K562 (cell line): ENCODE data around the gene YKT6. TPM values are rescaled to one million over a fixed set of nuclear protein-coding genes. Genes with fewer than 3 reads are reported as not detected.
A peak's percentile ranks its signal among the peaks of the same experiment; 100 is the strongest.

Source experiments
- ATAC-seq: fragments of 200-7000 bp; cut with Tn5 transposase; 3 replicates; pipeline ENCODE4 v1.9.1; 2020; ENCODE audit warnings: moderate library complexity
- BruUV-seq: library from RNA; stranded (reverse); fragments of 400-500 nt; replicated peaks from 2 replicates; lab custom pipeline; 2021; lab: Mats Ljungman, UMichigan
- CTCF ChIA-PET: fragments of 300-600 bp; formaldehyde crosslinking; extraction: SDS; loops from one replicate; lab custom pipeline; 2021; ENCODE audit warnings: low intra/inter-chr PET ratio; lab: Yijun Ruan, JAX
- POLR2A ChIA-PET: fragments of 300-600, 350-650 bp; sonication (Branson Sonifier 250); formaldehyde crosslinking; extraction: SDS; loops from one replicate; lab custom pipeline; 2021; ENCODE audit warnings: antibody characterized with exemption, inconsistent platforms; lab: Yijun Ruan, JAX
- DNase-seq, 4 experiments: peaks; one replicate each; pipeline versions ENCODE4 v3.0.0 to v3.0.0-alpha.2; 2011 to 2018; ENCODE audit warnings: low spot score in 3 of 4, mixed read lengths in 3 of 4; ENCODE audit errors: extremely low read depth in 1 of 4
- FAIRE-seq: peaks from 2 replicates; lab custom pipeline; 2011; peaks lifted over from hg19 to GRCh38; lab: Jason Lieb, UNC
- H2AFZ ChIP-seq: 2 replicates; pipeline ENCODE4 v1.6.0; 2011; ENCODE audit warnings: low read depth, low read length, control low read depth, inconsistent platforms
- H3K27ac ChIP-seq: fragments of 200-600 bp; 3 replicates; pipeline ENCODE4 v1.8.0; 2011; ENCODE audit warnings: low read depth, mild to moderate bottlenecking, control low read depth, inconsistent platforms, low read length, moderate library complexity, mixed read lengths; ENCODE audit errors: extremely low read depth
- H3K27me3 ChIP-seq, 2 experiments: fragments of 300-600 bp in 1 of 2; 2 replicates in 1 of 2; 3 replicates in 1 of 2; pipeline versions ENCODE4 v1.6.0 to v1.8.0; 2011; ENCODE audit warnings: inconsistent platforms in 2 of 2, low read length in 2 of 2, mild to moderate bottlenecking in 1 of 2, mixed read lengths in 1 of 2, moderate library complexity in 1 of 2; ENCODE audit not compliant: control insufficient read depth in 2 of 2, insufficient read depth in 2 of 2
- H3K36me3 ChIP-seq: fragments of 300-600 bp; 3 replicates; pipeline ENCODE4 v1.8.0; 2011; ENCODE audit warnings: mild to moderate bottlenecking, low read length, inconsistent platforms; ENCODE audit not compliant: control insufficient read depth, insufficient read depth
- H3K4me1 ChIP-seq, 2 experiments: fragments of 200-600 bp in 1 of 2; replicated peaks in 1 of 2; 2 replicates in 1 of 2; 3 replicates in 1 of 2; pipeline versions ENCODE4 v1.5.1 to v1.8.0; 2011; ENCODE audit warnings: inconsistent platforms in 2 of 2, low read length in 2 of 2, mild to moderate bottlenecking in 1 of 2, mixed read lengths in 1 of 2, moderate library complexity in 1 of 2; ENCODE audit not compliant: control insufficient read depth in 2 of 2, insufficient read depth in 2 of 2
- H3K4me2 ChIP-seq: 2 replicates; pipeline ENCODE4 v1.6.1; 2011; ENCODE audit warnings: low read length, control low read depth, inconsistent platforms, mixed read lengths; ENCODE audit not compliant: insufficient read depth
- H3K4me3 ChIP-seq: fragments of 200-600 bp; sonication (generic), shearing (Covaris generic); 2 replicates; pipeline ENCODE4 v1.5.1; 2016; ENCODE audit warnings: control low read depth, inconsistent platforms
- H3K79me2 ChIP-seq: fragments of 200-600 bp; 3 replicates; pipeline ENCODE4 v1.8.0; 2011; ENCODE audit warnings: low read length, inconsistent platforms; ENCODE audit not compliant: control insufficient read depth, insufficient read depth
- H3K9ac ChIP-seq, 2 experiments: 2 replicates each; pipeline versions ENCODE4 v1.6.0 to v1.6.1; 2011; ENCODE audit warnings: low read depth in 2 of 2, low read length in 2 of 2, control low read depth in 1 of 2, inconsistent platforms in 1 of 2, mild to moderate bottlenecking in 1 of 2, mixed read lengths in 1 of 2; ENCODE audit not compliant: insufficient read depth in 1 of 2
- H3K9me1 ChIP-seq: one replicate; pipeline ENCODE4 v1.6.0; 2011; ENCODE audit warnings: inconsistent platforms, mild to moderate bottlenecking, low read length, moderate library complexity; ENCODE audit not compliant: control insufficient read depth, insufficient read depth
- H3K9me3 ChIP-seq: replicated peaks from 2 replicates; pipeline ENCODE4 v1.5.1; 2011; ENCODE audit warnings: low read depth, low read length, inconsistent platforms; ENCODE audit not compliant: control insufficient read depth, insufficient read depth
- H4K20me1 ChIP-seq: replicated peaks from 2 replicates; pipeline ENCODE4 v1.6.1; 2011; ENCODE audit warnings: low read length, inconsistent platforms, mixed read lengths; ENCODE audit not compliant: control insufficient read depth, insufficient read depth
- CEBPB ChIP-seq: fragments of 450-650 bp; IDR thresholded peaks from 2 replicates; pipeline ENCODE4 v1.6.1; 2016; ENCODE audit warnings: missing genetic modification characterization, missing compliant biosample characterization
- DIDO1 ChIP-seq: fragments of 450-650 bp; IDR thresholded peaks from 2 replicates; pipeline ENCODE4 v1.6.1; 2016; ENCODE audit warnings: low read depth, missing biosample characterization, missing genetic modification characterization
- ETV1 ChIP-seq: fragments of 450-650 bp; conservative IDR thresholded peaks from 2 replicates; pipeline ENCODE4 v1.6.1; 2016; ENCODE audit warnings: missing genetic modification characterization, control low read depth, low read depth, missing compliant biosample characterization
- HCFC1 ChIP-seq: IDR thresholded peaks from 2 replicates; pipeline ENCODE4 v1.6.1; 2012; ENCODE audit warnings: low read depth, low read length, improper control_type of control experiment
- HMG20A ChIP-seq: fragments of 450-650 bp; formaldehyde crosslinking; conservative IDR thresholded peaks from 2 replicates; pipeline ENCODE4 v1.4.0; 2020; ENCODE audit warnings: mild to moderate bottlenecking, mixed read lengths
- KLF13 ChIP-seq: fragments of 450-650 bp; IDR thresholded peaks from 2 replicates; pipeline ENCODE4 v1.6.1; 2016; ENCODE audit warnings: missing genetic modification characterization, low read depth, mild to moderate bottlenecking, missing compliant biosample characterization, moderate library complexity, borderline replicate concordance
- MTA1 ChIP-seq: fragments of 450-650 bp; IDR thresholded peaks from 2 replicates; pipeline ENCODE4 v1.6.1; 2017; ENCODE audit warnings: borderline replicate concordance
- NEUROD1 ChIP-seq: fragments of 150-350 bp; IDR thresholded peaks from 2 replicates; pipeline ENCODE4 v1.6.1; 2014; ENCODE audit warnings: borderline replicate concordance, low read length, low read depth; ENCODE audit not compliant: partially characterized antibody
- POLR2A ChIP-seq: fragments of 450-650 bp; conservative IDR thresholded peaks from 2 replicates; pipeline ENCODE4 v1.6.1; 2016
- SMAD3 ChIP-seq: fragments of 450-650 bp; formaldehyde crosslinking; conservative IDR thresholded peaks from 2 replicates; pipeline ENCODE4 v1.4.0; 2020; ENCODE audit warnings: mild to moderate bottlenecking
- SNIP1 ChIP-seq: fragments of 450-650 bp; IDR thresholded peaks from 2 replicates; pipeline ENCODE4 v1.7.1; 2017; ENCODE audit warnings: low read depth, mild to moderate bottlenecking
- SP2 ChIP-seq: IDR thresholded peaks from 2 replicates; pipeline ENCODE4 v1.6.1; 2011; ENCODE audit warnings: mild to moderate bottlenecking, low read depth, low read length, moderate library complexity; ENCODE audit not compliant: poor library complexity, severe bottlenecking; ENCODE audit errors: extremely low read depth
- ZBTB17 ChIP-seq: fragments of 450-650 bp; formaldehyde crosslinking; IDR thresholded peaks from 2 replicates; pipeline ENCODE4 v1.4.0; 2020; ENCODE audit warnings: mild to moderate bottlenecking
- ZC3H8 ChIP-seq: fragments of 450-650 bp; IDR thresholded peaks from 2 replicates; pipeline ENCODE4 v1.6.1; 2017
- ZKSCAN3 ChIP-seq: fragments of 250-450 bp; sonication (Bioruptor Pico); IDR thresholded peaks from 2 replicates; pipeline ENCODE4 v1.4.0; 2020
- ZNF175 ChIP-seq: fragments of 200-800 bp; sonication (Bioruptor generic); IDR thresholded peaks from 2 replicates; pipeline ENCODE4 v1.6.1; 2016; ENCODE audit warnings: low read depth, mild to moderate bottlenecking, missing genetic modification characterization, missing compliant biosample characterization
- ZNF217 ChIP-seq: sonication (generic); formaldehyde crosslinking; IDR thresholded peaks from 2 replicates; pipeline ENCODE4 v1.8.0; 2022; ENCODE audit warnings: mild to moderate bottlenecking, missing genetic modification reagents
- ZNF551 ChIP-seq: fragments of 250-450 bp; sonication (Bioruptor Pico); IDR thresholded peaks from 2 replicates; pipeline ENCODE4 v1.5.0; 2021; ENCODE audit warnings: mild to moderate bottlenecking, moderate library complexity
- ZNF785 ChIP-seq: fragments of 250-450 bp; sonication (Bioruptor Pico); IDR thresholded peaks from 2 replicates; pipeline ENCODE4 v1.4.0; 2020; ENCODE audit warnings: mild to moderate bottlenecking
- WGBS: fragments of 100-300 bp; shearing (Covaris generic); methylation state at CpG from one replicate; pipeline ENCODE4 v1.1.6; 2016; ENCODE audit warnings: low coverage, mixed read lengths; ENCODE audit not compliant: insufficient coverage; ENCODE audit errors: missing lambda C conversion rate; 5-methylcytosine and 5-hydroxymethylcytosine counted together
- in situ Hi-C: fragments of 300-500 bp; cut with MboI; formaldehyde crosslinking; loops from 4 replicates; pipeline ENCODE4 v1.15.0; 2018; ENCODE audit warnings: inconsistent platforms, mixed read lengths
- intact Hi-C: fragments of 100-400 bp; cut with micrococcal nuclease; formaldehyde crosslinking; loops from 2 replicates; pipeline ENCODE4 v1.14.2; 2022
- polyA plus RNA-seq, 8 experiments: library from polyadenylated mRNA; depleted of rRNA in 4 of 8; stranded (reverse) in 5 of 8; unstranded in 3 of 8; fragments of >200 nt; fragmentation: Nextera tagmentation in 2 of 8; fragmentation: Illumina TruSeq in 1 of 8; extraction: Ambion mirVana in 2 of 8; extraction: Trizol in 1 of 8; gene quantifications; 2 replicates each; pipeline versions ENCODE4 v1.2.1 to v1.2.3, GENCODE V29; 2011 to 2014; ENCODE audit warnings: inconsistent platforms in 1 of 8, missing spikeins in 1 of 8
- total RNA-seq, 7 experiments: library from RNA; depleted of rRNA in 6 of 7; stranded (reverse); fragments of >200 nt in 6 of 7; fragmentation: Illumina TruSeq in 2 of 7; extraction: Trizol in 2 of 7; gene quantifications; 2 replicates each; pipeline versions ENCODE4 v1.2.1 to v1.2.3, GENCODE V29; 2011 to 2021; ENCODE audit warnings: low replicate concordance in 1 of 7
- TF ChIP-seq, protein P1 (sequence below): fragments of 450-650 bp; formaldehyde crosslinking; IDR thresholded peaks from 2 replicates; pipeline ENCODE4 v1.4.0; 2020; ENCODE audit warnings: mild to moderate bottlenecking, mixed read lengths
- TF ChIP-seq, protein P2 (sequence below): sonication (generic); IDR thresholded peaks from 2 replicates; pipeline ENCODE4 v1.6.1; 2016
- TF ChIP-seq, protein P3 (sequence below): fragments of 450-650 bp; IDR thresholded peaks from 2 replicates; pipeline ENCODE4 v1.6.1; 2014; ENCODE audit warnings: low read depth, mild to moderate bottlenecking, moderate library complexity, borderline replicate concordance

The YKT6 gene
- total and polyA plus RNA-seq, 9 of the 15 experiments (the other 6 are each of a cell fraction or from before 2014, with no cell fraction given) = 1.6 to 90.6 (median 75.1) TPM

DNA sequence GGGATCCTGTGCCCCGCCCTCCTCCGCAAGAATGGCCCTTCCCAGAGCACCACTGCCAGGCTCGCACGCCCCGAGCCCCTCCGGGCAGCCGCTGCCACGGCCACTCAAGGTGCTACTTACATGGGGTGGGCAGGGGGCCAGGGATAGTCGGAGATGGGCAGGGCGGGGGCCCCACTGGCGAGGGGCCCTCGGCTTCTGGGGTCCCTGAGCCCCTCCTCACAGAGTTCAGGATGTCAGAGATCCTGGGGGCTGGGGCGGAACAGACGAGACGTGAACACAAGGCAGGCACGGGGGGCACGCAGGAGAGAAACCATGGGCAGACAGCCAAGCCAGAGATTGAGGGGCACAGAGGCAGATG, 25.6 kb downstream of the YKT6 start (continued):
- TF ChIP-seq ZNF551 (no peak), SMAD3 (CRISPR knock-in tag) (no peak), ZNF785 (CRISPR knock-in tag) (no peak), SP2 (no peak), MTA1 (no peak), POLR2A (no peak), ETV1 (tag) (no peak), ZKSCAN3 (CRISPR knock-in tag) (no peak), ZC3H8 (no peak), HMG20A (no peak)
- TF ChIP-seq, protein P1, sequence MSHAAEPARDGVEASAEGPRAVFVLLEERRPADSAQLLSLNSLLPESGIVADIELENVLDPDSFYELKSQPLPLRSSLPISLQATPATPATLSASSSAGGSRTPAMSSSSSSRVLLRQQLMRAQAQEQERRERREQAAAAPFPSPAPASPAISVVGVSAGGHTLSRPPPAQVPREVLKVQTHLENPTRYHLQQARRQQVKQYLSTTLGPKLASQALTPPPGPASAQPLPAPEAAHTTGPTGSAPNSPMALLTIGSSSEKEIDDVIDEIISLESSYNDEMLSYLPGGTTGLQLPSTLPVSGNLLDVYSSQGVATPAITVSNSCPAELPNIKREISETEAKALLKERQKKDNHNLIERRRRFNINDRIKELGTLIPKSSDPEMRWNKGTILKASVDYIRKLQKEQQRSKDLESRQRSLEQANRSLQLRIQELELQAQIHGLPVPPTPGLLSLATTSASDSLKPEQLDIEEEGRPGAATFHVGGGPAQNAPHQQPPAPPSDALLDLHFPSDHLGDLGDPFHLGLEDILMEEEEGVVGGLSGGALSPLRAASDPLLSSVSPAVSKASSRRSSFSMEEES (CRISPR knock-in tag) = no peak

DNA sequence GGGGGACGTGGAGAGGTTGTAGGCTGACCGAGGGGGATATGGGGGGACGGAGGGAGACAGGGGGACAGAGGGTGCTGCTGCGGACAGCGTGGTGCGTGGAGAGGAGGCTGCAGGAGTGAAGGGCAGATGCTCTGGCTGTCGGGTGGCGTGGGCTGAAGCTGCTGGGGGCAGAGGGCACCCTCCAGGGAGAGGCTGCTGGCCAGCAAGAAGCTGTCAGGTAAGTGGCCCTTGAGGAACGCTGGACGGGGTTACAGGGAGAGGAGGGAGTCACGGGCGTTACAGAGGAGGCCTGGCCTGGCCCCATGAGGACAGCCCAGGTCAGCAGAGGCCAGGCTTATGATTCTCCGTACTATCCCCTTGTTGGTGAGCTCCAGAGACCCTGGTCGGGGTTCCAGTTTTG, 27.1 kb downstream of the YKT6 start:
- Histone ChIP-seq H3K36me3 (no peaks in the 10 kb centered on the region), H3K4me1 (peaks cover 0 to 44% of the 10 kb centered on the region in 2 experiments; a peak in 2 of 5 replicates), H3K4me2 (no peak overlapping the region), H3K9me3 (no peaks in the 10 kb centered on the region), H3K9me1 (no peaks in the 10 kb centered on the region), H3K27ac (no peak overlapping the region), H4K20me1 (peaks cover 4% of the 10 kb centered on the region; the same call in 1 of the 2 replicates), H2AFZ (no peak overlapping the region), H3K79me2 (no peaks in the 10 kb centered on the region), H3K27me3 (peaks cover 20 to 77% of the 10 kb centered on the region in 2 experiments; a peak in 4 of 5 replicates), H3K9ac (no peak overlapping the region), H3K4me3 (no peak overlapping the region)
- in situ Hi-C loops = no loop called here
- ATAC-seq (peak; percentile 12), DNase-seq (no peak), FAIRE-seq (no peak)
- BruUV-seq = no TSS peak
- intact Hi-C loops = no loop called here
- CTCF ChIA-PET = no interaction called here
- 0% methylated on average over 7 of the region's 14 CpGs for WGBS
- POLR2A ChIA-PET = interaction anchor here (1.4 to 1.6 kb wide), 2 partner anchors 9 to 50 kb away, joined by 3 to 5 read pairs; no protein-coding TSS in a partner anchor
- TF ChIP-seq, protein P2, sequence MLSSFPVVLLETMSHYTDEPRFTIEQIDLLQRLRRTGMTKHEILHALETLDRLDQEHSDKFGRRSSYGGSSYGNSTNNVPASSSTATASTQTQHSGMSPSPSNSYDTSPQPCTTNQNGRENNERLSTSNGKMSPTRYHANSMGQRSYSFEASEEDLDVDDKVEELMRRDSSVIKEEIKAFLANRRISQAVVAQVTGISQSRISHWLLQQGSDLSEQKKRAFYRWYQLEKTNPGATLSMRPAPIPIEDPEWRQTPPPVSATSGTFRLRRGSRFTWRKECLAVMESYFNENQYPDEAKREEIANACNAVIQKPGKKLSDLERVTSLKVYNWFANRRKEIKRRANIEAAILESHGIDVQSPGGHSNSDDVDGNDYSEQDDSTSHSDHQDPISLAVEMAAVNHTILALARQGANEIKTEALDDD = no peak
- TF ChIP-seq ZBTB17 (CRISPR knock-in tag) (no peak), NEUROD1 (no peak), HCFC1 (no peak), CEBPB (tag) (no peak), ZNF217 (CRISPR knock-in tag) (no peak), SNIP1 (no peak), KLF13 (tag) (no peak), DIDO1 (tag) (no peak), ZNF175 (no peak)
- TF ChIP-seq, protein P3, sequence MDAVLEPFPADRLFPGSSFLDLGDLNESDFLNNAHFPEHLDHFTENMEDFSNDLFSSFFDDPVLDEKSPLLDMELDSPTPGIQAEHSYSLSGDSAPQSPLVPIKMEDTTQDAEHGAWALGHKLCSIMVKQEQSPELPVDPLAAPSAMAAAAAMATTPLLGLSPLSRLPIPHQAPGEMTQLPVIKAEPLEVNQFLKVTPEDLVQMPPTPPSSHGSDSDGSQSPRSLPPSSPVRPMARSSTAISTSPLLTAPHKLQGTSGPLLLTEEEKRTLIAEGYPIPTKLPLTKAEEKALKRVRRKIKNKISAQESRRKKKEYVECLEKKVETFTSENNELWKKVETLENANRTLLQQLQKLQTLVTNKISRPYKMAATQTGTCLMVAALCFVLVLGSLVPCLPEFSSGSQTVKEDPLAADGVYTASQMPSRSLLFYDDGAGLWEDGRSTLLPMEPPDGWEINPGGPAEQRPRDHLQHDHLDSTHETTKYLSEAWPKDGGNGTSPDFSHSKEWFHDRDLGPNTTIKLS = no peak
